Measurements from ENCODE around the gene ZNF467.

Gene ZNF467

DNA sequence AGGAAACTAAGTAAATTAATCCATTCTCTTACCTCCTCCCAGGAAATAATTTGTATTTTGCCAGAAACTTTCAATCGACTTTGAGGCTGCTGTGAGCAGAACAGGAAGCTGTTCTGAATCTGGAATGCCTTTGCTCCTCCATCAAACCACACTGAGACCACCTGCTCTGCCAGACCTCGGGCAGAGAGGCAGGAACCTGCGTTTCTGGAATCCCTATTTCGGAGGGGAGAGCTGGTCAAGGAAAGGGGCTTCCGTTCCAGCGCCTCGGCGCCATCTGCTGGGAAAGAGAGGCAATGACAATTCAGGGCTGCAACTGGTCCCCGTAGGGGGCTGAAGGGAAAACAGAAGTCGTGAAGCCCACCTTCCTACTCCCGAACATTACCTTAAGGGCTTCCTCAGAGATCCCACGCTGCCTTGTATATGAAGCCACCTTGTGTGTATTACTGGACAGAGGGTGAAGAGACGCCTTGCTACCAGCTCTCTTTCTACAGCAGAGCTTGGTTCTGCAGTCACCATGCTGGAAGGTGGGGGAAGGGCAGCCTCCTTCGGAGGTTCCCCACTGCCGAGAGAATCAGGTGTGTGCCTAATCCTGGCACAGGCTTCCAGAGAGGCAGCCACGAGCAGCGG lies 31.2 kb downstream of the ZNF467 start:
- FAIRE-seq = no peak

DNA sequence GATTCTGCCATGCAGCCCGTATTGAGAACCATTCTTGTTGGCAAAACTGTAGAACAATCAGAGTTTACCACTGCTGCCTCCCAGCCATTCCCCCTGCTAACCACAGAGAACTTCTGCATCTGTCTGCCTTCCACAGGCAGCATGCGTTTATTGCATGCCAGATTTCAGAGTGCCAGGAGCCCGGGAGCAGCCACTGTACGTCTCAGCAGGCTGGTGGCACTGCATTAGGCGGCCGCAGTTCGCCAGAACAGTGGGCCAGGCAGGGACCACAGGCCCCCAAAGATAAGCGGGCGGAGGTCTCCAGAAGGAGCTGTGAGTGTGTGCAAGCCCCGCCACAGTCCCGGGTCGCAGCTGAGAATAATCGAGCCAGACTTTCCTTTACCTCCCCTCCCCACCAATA lies 31.8 kb downstream of the ZNF467 start:
- FAIRE-seq = no peak

DNA sequence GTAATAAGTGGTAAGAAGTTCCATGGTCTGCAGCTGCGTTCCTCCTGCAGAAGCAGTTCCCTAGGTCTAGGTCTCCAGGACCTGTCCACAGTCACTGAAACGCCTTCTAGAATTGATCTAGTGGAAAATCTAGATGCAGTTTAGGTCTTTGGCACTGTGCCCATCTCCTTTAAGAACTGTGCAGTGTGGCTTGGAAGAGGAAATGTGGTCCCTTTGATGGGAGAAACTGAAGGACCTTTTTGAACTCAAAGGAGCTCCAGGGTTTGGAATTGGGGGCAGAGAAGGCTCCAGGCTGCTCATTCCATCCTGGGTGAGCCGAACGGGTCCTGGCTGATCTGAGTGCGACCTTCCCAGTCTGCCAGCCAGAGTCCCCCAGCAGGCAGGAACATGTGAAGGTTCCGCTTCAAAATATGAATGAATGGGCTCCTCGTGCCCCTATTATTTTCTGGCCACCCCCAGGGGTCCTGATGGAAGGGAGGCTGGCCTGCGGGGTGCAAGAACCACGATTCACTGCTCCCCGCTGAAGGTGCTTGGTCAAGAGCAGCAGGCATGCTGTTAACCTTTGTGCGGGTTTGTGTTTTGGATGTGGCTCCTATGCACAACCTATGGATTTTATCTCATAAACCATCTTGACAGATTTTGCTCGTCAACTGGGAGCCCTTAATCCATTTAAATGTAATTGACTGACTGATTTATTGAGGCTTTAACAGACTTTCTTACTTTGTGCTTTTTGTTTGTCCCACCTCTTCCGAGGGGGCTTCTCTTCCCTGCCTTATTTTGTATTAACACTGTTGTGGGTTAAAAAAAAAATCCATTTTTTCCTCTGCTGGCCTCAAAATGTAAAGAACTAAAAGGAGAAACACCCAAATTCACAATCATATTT lies 36.7 kb downstream of the ZNF467 start:
- FAIRE-seq = no peak

DNA sequence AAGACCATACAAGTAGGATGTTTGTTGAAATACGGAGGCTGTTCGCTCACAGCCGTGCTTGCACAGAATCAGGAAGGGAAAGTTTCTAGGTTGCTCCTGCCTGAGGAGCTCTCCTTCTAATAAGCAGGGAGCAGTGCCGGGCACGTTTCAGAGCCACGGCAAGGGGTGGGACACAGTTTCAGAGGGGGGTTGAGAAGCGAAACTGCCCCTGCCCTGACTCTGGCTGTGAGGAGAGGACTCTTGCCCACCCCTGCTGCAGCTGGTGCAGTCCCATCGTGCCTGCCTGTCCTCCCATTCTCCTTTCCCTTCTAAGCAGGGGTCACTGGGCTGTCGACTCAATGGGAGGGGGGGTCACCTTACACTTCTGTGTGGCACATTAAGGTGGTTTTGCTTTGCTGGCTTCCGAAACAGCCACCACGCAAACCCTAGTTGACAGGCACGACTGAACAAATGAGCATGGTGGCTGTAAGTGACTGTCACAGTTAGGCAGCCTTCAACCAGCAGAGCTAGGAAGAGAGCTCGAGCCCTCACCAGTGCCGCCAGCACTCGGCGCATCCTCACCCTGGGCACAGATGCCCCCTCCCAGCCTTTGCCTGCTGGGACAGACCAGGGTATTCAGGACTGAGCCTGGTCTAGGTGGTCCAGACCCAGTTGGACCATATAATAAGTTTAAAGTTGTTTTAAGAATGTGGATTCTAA lies 37.5 kb downstream of the ZNF467 start:
- no peak for FAIRE-seq

DNA sequence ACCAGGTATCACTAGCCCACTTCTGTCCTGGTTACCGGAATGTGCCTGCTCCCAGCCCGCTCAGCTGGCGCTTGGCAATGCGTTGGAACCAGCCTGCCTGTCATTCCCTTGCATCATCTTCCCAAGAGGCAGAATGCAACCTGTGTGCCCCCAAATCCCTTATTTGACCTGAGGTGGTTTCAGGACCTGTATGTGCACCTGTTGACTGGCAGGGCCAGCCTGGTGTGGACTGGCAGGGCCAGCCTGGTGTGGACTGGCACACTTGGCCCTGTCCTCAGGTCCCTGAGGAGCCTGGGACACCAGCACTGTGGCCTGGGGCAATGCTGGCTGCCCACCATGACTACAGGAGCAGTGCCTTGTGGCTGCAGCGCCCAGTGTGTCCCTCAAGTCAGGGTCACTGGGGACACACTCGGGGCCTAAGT lies 38.2 kb downstream of the ZNF467 start:
- no peak for FAIRE-seq

DNA sequence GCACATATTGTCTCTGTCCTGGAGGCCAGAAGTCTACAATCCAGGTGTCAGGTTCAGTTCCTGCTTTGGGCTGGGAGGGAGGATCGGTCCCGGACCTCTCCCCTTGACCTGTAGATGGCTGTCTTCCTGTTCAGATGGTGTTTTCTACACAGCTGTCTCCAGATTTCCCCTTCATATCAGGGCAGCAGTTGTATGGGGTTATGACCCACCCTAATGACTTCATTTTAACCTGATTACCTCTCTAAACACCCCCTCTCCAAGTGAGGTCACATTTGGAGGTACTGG lies 38.7 kb downstream of the ZNF467 start:
- FAIRE-seq = no peak

DNA sequence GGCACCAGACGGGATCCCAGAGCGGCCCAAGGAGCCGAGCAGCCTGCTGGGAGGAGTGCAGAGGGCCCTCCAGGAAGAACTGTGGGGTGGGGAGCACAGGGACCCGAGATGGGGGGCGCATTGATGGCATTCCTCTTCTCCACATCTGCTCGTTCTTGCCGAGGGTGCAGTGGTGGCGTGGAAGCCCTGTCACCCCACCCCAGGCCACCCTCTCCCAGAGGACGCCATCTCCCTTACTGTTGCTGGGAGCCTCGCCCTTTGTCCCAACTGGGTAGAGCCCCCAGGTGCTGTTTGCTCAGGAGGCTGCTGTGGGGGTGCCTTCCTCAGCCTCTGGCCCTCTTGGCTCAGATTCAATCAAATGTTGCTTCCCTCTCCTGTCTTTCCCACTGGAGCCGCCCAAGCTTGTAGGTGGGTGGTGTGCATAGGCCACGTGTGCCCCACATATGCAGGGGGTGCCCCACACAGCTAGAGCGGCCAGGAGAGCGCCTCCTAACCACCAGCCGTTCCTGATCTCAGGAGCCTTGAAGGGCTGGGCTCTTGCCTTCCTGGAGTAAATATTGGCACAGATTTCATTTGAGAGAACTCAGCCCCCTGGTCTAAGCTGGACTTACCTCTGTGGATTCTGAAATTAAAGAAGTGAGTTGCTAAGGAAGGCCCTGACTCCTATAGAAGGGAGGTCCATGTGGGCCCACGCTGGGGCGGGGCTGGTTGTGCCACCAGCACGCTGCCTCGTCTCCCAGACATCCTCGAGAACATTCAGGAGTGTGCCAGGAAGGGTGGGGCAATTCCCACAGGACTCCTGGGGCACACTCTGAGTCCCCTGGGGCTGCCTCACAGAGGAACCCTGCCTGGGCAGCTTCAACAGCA lies 39.2 kb downstream of the ZNF467 start:
- no peak for FAIRE-seq

DNA sequence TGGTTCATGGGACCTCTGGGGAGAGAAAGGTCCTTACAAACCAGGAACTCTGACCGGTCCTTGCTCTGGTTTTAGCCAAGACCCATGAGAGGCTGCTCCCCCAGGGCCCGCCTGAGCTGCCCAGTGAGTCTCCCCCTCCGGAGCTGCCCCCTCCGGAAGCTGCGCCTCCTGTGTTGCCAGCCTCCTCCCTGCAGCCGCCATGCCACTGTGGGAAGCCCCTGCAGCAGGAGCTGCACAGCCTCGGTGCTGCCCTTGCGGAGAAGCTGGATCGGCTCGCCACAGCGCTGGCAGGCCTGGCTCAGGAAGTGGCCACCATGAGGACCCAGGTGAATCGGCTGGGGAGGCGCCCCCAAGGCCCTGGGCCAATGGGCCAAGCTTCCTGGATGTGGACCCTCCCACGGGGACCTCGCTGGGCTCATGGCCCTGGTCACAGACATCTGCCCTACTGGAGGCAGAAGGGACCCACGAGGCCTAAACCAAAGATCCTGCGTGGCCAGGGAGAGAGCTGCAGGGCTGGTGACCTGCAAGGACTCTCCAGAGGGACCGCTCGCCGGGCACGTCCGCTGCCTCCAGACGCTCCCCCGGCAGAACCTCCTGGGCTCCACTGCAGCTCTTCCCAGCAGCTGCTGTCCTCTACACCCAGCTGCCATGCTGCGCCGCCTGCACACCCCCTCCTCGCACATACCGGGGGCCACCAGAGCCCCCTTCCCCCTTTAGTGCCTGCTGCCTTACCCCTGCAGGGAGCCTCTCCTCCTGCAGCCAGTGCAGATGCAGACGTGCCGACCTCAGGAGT lies 40.1 kb downstream of the ZNF467 start:
- FAIRE-seq = no peak

DNA sequence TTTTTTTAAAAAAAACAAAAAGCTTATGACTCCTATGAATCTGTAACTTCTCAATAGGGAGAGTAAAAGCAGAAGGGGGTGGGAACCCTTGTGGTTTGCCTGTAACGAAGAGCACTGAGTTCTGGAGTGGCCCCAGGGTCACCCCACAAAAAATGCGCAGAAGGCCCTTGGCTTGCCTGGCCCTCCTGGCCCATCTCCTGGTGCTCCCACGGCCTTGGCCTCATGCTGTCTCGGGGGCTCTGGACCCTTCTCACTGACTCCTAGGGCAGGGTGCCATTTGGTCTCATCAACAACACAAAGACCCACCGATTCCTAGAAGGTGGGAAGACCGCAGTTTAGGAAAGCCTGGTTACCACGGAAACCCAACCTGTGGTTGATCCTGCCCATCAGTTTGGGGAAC lies 40.8 kb downstream of the ZNF467 start:
- FAIRE-seq = no peak

DNA sequence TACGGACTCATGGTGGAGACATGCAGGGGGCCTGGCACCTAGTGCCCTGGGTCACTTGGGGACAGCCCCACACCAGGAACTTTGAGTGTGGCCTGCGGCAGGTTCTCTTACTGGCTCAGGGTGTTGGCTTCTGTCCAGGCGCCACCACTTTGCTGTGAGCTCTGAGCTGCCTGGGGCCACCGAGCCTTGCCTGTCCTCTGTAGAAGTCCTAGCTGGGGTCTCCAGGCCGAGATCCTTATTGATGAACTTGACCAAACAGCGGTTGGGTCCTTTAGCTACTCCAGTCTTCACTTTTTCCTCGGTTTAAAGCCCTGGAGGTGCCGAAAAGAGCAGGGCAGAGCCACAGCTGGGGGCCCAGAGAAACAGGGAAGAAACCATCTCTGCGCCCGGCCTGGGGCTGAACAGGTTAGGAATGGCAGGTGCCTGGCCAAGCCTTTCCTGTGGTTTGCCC lies 41.3 kb downstream of the ZNF467 start:
- no peak for FAIRE-seq

DNA sequence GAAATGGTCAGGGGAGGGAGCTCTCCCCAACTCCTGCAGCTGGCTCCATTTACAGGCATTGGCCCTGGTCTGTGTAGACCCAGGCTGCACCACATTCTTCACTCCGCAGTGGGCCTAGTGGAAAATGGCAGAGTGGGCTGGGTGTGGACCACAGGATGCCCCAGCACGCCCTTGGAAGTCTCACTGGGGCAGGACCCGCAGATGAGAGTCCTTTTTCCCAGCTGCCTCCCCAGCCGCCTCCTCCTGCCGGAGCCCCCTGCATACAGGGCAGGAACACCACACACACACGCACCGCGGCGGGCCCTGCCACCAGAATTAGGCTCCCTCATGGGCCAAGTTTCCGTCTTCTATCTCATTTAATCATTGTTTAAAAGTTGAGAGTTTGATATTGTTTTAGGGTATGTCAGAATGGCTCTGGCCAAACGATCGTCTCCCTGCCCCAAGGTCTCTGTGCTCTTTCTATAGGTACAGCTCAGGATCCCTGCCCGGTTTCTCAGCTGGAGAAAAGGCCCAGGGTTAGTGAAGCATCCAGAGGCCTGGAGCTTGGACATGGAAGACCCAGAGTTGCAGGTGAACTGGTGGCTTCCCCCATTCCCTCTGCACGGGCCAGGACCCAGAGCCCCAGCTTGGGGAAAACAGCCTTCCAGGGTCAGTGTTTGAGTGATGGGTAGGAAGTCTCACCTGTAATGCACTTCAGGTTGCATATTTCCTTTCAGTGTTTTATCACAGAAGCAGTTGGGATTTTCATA lies 42.0 kb downstream of the ZNF467 start:
- no peak for FAIRE-seq

DNA sequence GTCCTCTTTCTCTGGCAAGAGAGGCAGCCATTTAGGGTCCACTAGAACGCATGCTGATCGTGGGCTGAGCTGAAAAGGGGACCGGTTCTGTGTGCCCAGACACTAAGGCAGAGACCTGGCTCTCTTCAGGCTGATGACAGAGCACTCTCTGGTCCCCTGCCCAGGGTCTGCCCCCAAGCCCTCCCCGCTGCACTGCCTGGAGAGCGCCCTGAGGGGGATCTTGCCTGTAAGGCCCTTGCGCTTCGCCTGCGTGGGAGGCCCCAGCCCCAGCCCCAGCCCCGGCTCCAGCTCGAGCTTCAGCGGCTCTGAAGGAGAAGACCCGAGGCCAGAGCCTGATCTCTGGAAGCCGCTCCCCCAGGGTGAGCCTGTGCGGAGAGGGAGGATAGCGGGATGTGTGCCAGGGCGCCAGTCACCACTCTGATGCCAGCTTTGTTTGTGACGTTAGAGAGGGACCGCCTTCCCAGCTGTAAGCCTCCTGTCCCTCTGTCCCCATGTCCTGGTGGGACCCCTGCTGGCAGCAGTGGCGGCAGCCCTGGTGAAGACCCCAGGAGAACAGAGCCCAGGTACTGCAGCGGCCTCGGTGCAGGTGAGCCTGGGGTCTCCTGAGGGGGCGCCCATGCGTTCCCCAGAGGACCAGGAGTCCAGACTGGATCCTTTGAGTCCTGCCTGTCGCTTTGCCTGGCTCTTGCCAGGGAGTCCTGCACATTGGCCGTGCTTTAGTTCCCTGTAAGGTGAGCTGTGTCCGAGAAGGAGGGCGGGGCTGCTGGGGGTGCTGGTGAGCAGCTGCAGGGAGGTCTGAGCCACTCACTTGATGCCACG lies 43.2 kb downstream of the ZNF467 start:
- FAIRE-seq = no peak

DNA sequence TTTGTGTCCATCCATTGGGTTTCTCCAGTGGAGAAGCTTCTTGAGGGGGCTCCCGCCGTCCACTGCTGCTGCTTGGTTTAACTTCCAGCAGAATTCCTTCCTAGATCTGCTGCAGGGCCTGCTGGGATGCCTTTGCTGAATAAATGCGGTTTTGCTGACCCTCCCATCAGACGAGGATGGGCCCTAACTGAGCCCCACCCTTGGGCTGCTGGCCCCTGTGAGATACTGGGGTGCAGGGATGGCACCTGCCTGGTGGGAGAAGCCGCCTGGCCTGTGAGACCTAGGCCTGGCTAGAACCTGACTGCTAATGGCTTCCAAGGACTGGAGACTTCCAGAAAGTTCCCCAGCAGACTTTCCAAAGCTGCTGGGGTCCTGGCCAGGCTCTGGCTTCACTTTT lies 43.8 kb downstream of the ZNF467 start:
- no peak for FAIRE-seq

DNA sequence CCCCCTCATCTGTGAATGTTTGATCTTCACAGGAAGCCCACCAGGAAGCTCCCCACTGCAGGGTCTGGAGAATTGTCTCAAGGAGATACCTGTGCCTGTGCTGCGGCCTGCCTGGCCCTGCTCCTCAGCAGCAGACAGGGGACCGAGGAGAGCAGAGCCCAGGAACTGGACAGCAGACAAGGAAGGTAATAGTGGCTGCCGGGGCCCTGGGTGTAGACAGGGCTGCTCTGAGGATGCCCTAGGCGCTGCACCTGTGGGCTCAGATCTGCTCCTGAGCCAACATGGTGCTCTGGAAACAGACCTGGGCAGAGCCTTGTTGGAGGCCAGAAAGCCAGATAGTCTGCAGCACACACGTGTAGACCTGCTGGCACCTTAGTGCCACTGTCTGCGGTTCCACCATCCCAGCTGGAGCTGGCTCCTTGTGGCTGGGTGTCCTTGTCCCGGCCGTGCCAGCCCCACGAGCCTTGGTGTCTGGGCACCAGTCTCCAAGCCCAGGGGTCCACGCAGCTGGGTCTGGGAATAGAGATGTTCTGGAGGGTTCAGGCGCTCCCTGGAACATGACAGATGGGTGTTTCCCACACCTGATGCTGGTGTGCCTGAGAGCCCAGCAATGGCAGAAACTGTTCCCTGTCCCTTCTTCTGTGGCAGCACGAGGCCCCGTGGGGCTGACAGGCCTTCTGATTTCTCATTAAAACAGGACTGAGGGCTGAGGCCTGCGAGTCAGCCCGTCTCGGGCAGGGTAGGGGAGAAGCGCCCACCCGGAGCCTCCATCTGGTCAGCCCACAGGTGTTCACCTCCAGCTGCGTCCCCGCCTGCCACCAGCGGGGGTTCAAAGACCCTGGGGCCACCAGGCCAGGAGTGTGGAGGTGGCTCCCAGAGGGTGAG lies 44.7 kb downstream of the ZNF467 start:
- no peak for FAIRE-seq

DNA sequence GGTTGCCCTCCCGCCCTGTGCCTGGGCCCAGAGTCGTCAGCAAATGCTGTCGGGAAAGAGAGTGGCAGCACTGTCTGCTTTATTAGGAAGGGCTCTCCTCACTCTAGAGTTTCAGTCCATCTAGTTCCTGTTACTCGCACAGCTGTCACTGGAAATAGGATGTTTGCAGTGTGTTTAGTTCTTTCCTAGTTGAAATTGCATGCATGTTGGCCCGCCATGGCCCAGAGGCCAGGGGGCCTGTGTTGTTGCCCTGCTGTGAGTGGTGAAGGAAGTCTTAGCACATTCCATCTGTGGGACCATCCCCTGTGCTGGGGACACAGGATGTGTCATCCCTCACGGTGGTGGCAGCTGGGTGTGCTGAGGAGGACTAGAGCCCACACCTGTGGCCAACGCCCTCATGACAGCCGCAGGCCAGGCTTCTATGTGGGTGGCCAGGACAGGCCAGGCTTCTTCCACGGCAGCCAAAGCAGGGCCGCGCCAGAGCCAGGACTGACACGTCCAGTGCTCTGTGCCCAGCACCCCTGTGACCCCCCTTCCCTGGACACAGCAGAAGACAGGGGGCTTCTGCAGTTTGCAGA lies 45.4 kb downstream of the ZNF467 start:
- no peak for FAIRE-seq

DNA sequence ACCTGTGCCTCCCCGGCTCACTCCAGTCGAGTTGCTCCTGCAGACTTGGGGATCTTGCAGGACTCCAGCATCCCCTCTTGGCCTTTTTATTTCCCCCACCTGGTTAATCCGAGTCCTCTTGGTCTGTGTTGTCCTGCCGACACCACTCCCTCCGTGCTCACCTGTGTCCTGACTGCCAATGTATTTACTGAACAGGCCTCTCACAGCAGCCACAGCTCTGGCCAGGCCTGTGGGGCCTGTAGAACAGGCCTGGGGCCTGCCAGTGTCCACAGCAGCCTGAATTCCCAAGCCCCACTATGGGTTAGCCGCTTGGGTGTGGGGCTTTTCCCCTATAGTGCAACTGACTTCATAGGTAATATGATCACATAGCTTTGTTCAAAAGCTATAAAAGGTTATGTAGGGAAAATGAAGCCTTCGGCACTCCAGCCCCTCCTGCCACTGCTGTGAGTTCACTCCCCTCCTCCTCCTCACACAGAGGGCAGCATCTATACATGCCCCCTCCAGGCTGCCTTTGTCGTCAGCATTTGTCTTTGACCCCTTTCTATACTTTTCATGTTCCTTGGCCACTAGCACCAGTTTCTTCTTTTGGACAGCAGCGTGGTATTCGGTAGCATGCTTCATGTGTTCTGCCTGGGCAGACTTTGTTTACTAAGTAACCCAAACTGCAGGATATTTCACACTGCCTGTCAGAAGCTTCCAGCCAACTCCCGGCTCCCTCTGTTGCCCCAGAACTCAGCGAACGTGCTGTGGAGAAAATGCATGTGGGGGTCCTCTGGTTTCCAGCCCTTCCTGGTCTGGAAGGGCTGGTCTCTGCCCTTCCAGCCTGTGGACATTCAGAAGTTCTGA lies 46.1 kb downstream of the ZNF467 start:
- no peak for FAIRE-seq

DNA sequence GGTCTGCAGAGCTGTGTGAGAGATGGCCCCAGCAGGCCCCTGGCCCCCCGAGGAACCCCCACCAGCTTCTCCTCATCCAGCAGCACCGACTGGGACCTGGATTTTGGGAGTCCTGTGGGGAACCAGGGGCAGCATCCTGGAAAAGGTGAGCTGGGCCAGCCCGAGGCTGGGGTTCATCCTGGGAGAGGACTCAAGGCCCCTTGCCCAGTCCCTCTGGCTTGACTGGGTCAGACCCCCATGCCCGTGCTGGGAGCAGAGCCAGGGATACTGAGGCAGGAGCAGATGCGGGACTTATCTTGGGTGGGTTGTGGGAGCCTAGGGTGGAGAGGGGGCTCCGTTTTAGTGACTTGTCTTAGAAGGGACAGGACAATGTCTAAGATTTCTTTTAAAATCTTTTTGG lies 47.5 kb downstream of the ZNF467 start:
- FAIRE-seq = no peak

DNA sequence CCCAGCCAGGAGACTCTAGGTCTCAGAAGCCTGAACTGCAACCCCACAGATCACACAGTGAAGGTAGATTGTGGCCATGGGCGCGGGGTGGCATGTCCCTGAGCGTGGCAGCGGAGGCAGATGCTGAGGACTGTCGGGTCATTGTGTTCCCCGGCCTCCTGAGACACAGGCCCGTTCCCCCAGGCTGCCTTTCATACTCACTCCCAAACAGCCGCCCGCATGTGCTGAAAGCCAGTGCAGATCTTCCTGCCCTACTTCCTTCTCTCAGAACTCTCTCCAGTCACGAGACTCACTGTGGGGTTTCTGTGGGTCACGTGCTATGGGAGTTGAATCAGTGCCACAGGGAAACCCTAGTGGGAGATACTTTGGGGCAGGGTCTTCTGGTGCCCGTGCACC lies 48.0 kb downstream of the ZNF467 start:
- FAIRE-seq = no peak
